ENCODE results near the gene SH2D4B.

The SH2D4B gene

GRCh38 chr10:80509403-80510161 is 28.1 kb upstream of the SH2D4B start:
- no peaks in the 10 kb centered on the region for H3K36me3 ChIP-seq (ENCODE audit: insufficient read depth)
- no peak overlapping the region for H2AFZ ChIP-seq (ENCODE audit: low read depth)
- H3K9ac ChIP-seq = no peak overlapping the region
- no peaks in the 10 kb centered on the region for H3K79me2 ChIP-seq (ENCODE audit: insufficient read depth, low read depth)
- no peaks in the 10 kb centered on the region for H3K27me3 ChIP-seq (ENCODE audit: insufficient read depth, low read depth)
- no peak overlapping the region for H3K4me3 ChIP-seq (IDR thresholded peaks at IDR 0.05; ENCODE audit: insufficient read depth, low read depth, low read length)
- no peak overlapping the region for H3K27ac ChIP-seq
- no peaks in the 10 kb centered on the region for H3K4me1 ChIP-seq (ENCODE audit: low read depth, poor library complexity, severe bottlenecking)
- H3K4me2 ChIP-seq = no peak overlapping the region
- no peaks in the 10 kb centered on the region for H4K20me1 ChIP-seq (ENCODE audit: insufficient read depth)
- no peak for TF ChIP-seq CTCF (conservative IDR thresholded peaks at IDR 0.05; ENCODE audit: low read depth, low read length)

- Histone ChIP-seq H3K27ac (no peak overlapping the region), H3K4me2 (no peak overlapping the region)
Measured at GRCh38 chr10:80512031-80512526, 25.6 kb upstream of the SH2D4B start.

GRCh38 chr10:80513106-80513505 is 24.6 kb upstream of the SH2D4B start:
- no peaks in the 10 kb centered on the region for H3K36me3 ChIP-seq (ENCODE audit: insufficient read depth)
- H3K4me3 ChIP-seq (IDR thresholded peaks at IDR 0.05; ENCODE audit: insufficient read depth, low read depth, low read length) = no peak overlapping the region
- H3K4me1 ChIP-seq (ENCODE audit: low read depth, poor library complexity, severe bottlenecking) = no peaks in the 10 kb centered on the region
- no peak for TF ChIP-seq CTCF (conservative IDR thresholded peaks at IDR 0.05; ENCODE audit: low read depth, low read length)
- H4K20me1 ChIP-seq (ENCODE audit: insufficient read depth) = no peaks in the 10 kb centered on the region
- H2AFZ ChIP-seq (ENCODE audit: low read depth) = no peak overlapping the region
- H3K9ac ChIP-seq = no peak overlapping the region
- no peak overlapping the region for H3K4me2 ChIP-seq
- no peak overlapping the region for H3K27ac ChIP-seq
- H3K27me3 ChIP-seq (ENCODE audit: insufficient read depth, low read depth) = no peaks in the 10 kb centered on the region
- H3K79me2 ChIP-seq (ENCODE audit: insufficient read depth, low read depth) = no peaks in the 10 kb centered on the region

More at GRCh38 chr10:80512031-80512526, 25.6 kb upstream of the SH2D4B start:
- H3K4me1 ChIP-seq (ENCODE audit: low read depth, poor library complexity, severe bottlenecking) = no peaks in the 10 kb centered on the region
- H3K27me3 ChIP-seq (ENCODE audit: insufficient read depth, low read depth) = no peaks in the 10 kb centered on the region
- H3K9ac ChIP-seq = no peak overlapping the region
- H2AFZ ChIP-seq (ENCODE audit: low read depth) = no peak overlapping the region
- H4K20me1 ChIP-seq (ENCODE audit: insufficient read depth) = no peaks in the 10 kb centered on the region
- no peak overlapping the region for H3K4me3 ChIP-seq (IDR thresholded peaks at IDR 0.05; ENCODE audit: insufficient read depth, low read depth, low read length)
- no peak for TF ChIP-seq CTCF (conservative IDR thresholded peaks at IDR 0.05; ENCODE audit: low read depth, low read length)
- H3K79me2 ChIP-seq (ENCODE audit: insufficient read depth, low read depth) = no peaks in the 10 kb centered on the region
- no peaks in the 10 kb centered on the region for H3K36me3 ChIP-seq (ENCODE audit: insufficient read depth)

- Histone ChIP-seq H3K27me3 (ENCODE audit: insufficient read depth, low read depth) (no peaks in the 10 kb centered on the region), H4K20me1 (ENCODE audit: insufficient read depth) (no peaks in the 10 kb centered on the region), H3K4me1 (ENCODE audit: low read depth, poor library complexity, severe bottlenecking) (peaks cover 19% of the 10 kb centered on the region), H3K9ac (no peak overlapping the region), H3K27ac (no peak overlapping the region), H3K36me3 (ENCODE audit: insufficient read depth) (no peaks in the 10 kb centered on the region), H3K4me3 (IDR thresholded peaks at IDR 0.05; ENCODE audit: insufficient read depth, low read depth, low read length) (no peak overlapping the region), H2AFZ (ENCODE audit: low read depth) (no peak overlapping the region), H3K79me2 (ENCODE audit: insufficient read depth, low read depth) (no peaks in the 10 kb centered on the region), H3K4me2 (no peak overlapping the region)
- no peak for TF ChIP-seq CTCF (conservative IDR thresholded peaks at IDR 0.05; ENCODE audit: low read depth, low read length)
Measured at GRCh38 chr10:80515511-80515910, 22.2 kb upstream of the SH2D4B start.
